Dedifferentiated amniotic fluid mesenchymal stem cell (primary cell): ENCODE data around the gene SLC12A8.
A peak's percentile ranks its signal among the peaks of the same experiment; 100 is the strongest.

ENCODE experiments used
- DNase-seq: peaks from one replicate; pipeline ENCODE4 v3.0.0-alpha.2; 2016; ENCODE audit errors: extremely low spot score

Gene SLC12A8

DNA sequence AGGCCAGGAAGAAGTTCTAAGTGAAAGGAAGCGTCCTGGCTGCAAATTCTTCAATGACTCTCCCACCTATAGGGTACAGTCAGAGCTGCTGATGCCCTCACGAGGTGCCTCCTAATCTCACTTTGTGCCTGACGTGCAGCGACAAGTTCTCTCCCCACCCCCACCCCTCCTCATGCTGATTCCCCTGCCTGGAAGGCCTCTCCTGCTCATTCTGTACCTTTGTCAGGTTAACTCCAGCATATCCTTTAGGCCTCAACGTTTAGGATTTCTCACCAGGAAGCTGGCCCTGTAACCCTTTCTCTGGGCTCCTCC is 25.0 kb downstream of the SLC12A8 start:
- no peak for DNase-seq

DNA sequence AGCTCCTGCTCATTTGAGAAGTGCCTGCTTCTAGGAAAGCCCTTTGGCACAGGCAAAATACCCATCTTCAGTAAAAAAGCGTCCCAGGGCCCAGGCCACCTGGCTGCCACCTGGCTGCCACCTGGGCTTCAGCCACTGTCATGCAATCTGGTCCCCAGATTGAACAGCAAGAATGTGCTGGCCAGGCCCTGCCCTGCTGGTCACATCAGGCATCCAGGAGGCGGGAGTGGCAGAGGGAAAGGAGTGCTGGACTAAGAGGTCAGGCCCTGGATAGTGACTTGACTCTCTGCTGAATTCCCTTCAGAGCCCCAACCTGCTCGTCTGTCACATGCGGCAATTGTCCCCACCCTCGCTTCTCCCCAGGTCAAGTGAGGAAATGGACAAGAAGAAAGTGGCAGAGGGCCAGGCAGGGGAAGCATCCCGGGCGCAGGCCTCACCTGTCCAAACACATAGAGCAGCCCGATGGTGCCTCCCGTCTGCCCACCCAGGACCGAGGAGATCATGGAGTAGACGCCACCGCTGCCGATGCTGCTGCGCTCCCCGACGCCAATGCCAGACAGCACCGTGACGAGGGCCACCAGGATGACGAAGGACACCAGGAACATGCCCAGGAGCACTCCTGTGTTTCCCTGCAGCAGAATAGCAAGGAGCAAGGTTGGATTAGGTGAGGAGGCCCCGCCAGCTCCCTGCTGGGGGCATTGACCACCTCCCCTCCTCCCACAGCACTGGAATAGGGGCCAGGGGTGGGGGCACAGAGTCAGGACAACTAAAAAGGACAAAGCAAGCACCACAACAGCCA is 25.5 kb downstream of the SLC12A8 start:
- DNase-seq = no peak

DNA sequence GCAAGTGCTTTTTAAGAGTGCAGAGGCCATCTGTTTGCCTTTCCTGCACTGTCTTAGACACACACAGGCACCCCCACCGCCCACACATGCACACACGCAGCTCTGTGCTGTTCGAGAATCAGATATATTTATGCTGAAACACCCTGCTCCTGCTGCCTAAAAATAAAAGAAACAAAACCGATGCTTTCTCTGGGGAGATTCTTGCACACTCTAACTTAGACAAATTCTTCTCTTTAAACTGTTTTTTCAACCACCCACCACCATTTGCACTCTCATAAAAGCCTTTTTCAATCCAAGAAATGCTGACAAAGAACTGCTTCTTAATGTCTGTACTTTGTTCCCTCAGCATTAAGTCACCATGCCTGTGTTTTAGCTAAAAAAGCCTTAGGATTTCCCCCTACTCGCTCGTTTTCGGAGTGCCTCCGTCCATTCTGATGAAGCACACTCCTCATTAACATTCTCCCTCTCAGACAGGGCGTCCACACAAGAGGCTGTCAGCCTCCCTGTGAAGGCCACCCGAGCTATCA is 26.2 kb downstream of the SLC12A8 start:
- DNase-seq = peak; percentile 19

DNA sequence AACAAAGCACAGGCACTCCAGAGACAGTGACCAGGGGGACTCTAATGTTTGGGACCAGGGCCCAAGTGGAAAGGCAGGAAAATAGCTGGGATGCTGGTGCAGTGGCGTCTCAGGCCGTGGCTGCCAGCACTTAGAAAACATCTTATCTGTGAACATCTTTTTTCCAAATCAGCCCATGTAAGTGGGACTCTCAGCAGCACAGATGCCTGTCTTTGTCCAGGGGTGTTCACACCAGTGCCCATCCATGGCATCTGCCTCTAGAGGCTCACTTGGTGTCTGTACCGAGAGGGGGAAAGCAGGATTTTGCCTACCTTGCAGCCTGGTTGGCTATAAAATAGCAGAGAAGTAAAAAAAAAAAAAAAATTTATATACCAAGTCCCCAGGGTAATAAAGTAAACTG is 26.7 kb downstream of the SLC12A8 start:
- no peak for DNase-seq

DNA sequence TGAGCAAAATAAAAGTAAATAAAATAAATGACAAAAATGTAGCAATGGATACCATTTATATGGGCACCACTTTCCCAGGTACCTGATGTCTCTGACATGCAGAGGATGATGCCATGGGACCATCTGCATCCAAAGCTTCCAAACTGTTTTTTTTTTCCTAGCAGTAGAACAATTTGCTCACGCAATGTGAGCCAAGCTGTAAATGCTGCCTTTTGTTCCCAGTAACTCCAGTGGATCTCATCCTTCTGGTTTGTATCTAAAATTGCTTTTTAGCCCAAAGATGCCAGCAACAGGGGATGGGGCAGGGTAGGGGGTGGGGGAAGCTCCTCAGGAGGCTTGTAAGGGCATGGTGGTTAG is 32.7 kb downstream of the SLC12A8 start:
- DNase-seq = no peak

DNA sequence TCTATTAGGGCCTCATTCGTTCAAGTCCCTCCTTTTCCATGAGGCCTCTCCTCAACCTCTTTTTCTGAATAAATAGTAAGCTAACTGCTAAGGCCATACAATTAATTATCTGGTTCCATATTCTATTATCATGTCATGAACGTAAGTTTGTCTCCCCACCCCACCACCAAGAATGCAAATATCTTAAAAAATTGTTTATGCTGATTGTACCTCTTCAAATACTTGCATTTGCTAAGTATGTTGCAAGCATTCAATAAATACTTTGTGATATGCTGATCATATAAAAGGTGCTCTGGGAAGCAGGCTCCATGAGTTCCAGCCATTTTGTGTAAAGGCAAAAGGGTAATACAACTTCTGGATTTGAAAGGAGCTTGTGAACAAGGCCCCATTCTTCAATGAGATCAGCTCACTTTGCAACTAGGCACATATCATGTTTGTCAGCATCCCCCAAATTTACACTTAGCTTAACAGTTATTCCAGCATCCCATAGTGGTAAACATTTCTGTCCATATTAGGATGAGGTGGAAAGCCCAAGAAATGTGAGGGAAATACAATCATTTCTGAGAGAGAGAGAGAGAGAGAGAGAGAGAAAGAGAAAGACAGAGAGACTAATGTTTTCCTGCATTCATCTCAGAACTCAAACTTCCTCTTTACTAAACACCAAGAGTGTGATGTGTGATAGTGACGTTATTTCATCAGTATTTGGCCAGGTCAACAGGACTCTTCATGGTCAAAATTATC is 33.2 kb downstream of the SLC12A8 start:
- DNase-seq = no peak

DNA sequence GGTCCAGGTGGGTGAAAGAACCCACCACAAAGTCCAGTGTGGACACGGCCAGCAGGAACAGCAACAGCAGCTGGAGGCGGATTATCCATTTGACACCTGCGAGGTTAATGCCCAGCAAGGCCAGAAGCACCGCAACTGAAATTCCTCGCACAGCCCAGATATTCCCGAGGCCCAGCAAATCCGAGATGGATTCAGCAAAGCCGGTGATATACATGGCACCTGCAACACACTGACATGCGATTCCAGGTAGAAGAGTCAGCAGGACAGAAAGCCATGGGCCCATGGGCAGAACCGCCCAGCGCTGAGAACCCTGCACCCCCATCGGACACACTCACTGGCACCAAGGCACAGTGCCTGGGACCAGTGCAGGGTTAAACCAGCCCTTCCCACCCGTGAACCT is 34.8 kb downstream of the SLC12A8 start:
- no peak for DNase-seq

DNA sequence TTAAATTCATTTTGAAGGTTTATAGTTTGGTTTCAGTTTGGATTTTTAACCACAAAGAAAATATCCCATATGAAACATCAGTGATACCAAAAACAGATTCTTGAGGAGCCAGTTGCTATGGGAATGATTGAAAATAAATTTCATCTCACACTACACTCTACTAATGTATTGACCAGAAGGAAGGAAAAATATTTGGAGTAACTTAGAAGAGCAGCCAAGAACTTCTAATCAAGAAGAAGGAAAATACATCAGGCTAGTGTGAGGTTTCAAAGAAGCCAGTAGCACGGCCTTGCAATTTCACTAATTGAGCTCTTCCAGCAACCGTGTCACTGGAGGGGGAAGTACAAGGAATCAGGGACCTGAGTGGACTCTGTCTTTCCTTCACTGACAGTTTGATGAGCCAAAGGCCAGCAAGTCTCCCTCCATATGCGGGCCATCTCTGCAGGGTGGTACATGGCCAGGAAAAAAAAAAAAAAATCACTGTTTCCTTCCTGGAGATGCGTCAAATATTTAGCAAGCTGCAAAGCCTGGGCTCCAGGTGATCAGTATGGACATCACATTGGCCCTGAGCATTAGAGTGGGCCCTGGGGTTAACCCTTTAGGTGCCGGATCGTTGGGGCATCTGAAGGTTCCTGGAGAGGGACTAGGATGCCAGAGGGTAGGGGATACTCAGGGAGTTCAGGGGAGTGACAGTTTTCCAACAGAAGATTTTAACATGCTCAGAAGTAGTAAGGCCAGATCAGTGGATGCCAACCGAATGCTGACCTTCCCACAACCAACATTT is 37.1 kb downstream of the SLC12A8 start:
- DNase-seq = no peak

DNA sequence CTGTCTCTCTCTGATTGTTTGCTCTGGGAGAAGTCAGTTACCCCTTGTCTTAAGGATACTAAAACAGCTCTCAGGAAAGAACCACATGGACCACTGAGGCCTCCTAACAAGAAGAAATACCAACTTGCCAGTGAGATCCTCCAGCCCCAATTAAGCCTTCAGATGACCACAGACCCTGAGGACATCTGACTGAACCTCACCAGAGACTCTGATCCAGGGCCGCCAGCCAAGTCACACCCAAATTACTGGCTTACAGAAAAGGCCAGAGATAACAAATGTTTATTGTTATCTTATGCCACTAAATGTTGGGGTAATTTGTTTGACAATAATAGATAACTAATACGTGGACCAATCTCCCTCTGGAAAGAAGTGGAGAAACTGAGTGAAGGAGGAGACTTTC is 40.2 kb downstream of the SLC12A8 start:
- DNase-seq = no peak

DNA sequence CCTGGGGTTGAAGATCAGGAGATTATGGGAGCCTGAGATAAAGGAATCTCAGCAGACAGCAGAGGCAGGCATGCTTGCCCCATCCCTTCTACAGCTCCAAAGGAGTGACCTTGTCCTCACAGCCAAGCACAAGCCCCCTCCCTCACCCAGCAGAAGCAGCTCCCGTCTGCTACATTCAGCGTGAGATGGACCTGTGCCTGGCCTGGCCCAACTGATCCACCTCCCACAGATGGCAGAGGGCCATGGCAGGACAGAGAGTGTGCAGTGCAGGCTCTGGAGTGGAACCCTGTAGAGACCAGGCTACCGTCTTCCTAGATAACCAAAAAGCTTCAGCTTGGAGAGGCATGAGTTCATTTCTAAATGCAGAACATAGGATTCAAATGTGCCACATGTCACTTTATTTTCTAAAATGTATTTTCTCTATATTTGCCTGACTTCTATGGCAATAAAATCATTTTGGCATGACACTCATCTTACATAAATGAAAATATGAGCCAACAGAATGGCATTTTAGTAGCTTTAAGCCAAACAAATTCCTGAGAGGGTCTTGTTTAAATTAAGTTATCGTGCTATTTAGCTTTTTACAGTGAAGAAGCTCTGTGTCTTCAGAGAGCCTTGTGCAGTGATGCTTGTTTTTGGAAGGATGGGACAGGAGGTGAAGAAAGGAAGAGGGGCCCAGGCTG is 43.7 kb downstream of the SLC12A8 start:
- peak; percentile 75 for DNase-seq

DNA sequence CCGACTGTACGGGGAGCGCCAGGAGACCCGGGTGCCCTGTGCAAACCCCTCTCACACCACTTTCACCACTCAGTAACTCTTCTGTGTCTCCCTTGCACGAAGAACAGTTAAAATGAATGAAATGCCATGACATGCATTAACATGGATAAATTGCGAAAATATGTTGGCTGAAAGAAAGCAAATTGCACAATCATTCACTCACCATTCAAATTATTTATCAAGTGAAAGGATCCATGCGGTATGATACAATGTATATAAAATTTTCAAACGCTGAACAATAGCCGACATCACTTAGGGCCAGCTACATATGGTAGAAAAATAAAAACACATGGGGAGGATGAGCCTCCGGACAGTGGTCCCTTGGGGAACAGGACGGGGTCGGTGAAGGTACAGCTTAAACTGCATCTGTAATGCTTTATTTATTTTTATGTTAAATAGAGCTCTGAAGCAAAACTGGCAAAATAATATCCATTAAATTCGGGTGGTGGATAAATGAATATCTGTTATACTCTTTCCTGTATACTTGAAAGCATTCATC is 45.9 kb downstream of the SLC12A8 start:
- no peak for DNase-seq

DNA sequence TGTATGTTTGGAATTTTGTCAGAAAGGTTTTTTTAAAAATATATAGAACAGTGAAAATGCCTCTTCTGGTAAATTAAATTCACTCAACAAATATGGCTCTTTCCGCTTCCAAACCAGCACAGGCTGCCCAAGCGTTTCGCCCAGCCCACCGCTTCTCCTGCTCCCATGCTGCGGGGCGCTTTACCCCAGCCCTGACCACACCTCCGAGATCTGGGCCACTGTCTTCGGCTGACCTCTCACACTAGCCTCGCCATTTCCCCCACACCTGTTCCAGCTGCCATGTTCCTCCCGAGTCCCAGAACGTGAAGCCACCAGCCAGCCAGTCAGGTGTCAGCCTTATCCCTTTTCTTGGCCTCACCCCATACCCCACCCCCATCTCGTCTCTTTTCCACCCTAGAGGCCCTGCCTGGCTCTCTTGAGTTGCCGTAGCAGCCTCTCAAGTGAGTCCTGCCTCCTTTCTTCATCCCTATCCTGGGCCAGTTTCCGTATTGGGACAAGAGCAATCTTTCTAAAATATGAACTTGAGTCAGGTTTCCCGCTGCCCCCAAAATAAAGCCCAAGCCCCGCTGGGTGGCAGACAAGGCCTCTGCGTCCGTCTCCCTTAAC is 46.5 kb downstream of the SLC12A8 start:
- DNase-seq = no peak

DNA sequence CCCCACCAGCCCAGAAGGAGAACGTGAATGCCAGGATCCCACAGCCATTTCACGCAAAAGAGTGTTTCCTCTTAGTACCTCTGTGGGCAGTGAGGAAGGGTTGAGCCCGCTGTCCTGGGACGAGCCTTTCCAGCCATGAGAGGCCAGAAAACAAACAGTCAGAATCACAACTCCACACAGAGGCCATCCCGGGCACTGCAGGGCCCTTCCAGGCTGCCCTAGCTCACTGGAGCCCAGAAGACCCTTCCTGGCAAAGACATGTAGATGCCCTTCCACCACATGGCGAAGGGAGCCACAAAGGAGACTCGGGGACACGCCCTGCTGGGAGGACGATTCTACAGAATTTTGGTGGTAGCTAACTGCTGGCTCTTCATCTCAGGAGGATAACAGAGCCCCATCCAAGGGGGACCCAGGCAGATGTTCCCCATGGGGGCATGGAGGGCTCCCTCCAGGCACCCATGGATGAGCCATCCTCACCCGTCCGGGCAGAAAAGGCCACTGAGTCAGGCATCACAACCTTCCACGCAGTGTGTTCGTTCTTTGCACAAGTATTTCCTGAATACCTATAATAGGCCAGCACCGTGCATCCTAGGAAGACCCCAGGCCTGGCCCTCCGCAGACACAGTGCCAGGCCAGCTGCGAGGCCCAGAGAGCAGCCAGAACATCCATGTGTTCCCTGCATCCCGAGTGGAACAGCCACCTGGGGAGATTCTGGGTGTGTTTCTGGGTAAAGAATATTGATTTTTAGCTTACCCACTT is 47.2 kb downstream of the SLC12A8 start:
- no peak for DNase-seq

DNA sequence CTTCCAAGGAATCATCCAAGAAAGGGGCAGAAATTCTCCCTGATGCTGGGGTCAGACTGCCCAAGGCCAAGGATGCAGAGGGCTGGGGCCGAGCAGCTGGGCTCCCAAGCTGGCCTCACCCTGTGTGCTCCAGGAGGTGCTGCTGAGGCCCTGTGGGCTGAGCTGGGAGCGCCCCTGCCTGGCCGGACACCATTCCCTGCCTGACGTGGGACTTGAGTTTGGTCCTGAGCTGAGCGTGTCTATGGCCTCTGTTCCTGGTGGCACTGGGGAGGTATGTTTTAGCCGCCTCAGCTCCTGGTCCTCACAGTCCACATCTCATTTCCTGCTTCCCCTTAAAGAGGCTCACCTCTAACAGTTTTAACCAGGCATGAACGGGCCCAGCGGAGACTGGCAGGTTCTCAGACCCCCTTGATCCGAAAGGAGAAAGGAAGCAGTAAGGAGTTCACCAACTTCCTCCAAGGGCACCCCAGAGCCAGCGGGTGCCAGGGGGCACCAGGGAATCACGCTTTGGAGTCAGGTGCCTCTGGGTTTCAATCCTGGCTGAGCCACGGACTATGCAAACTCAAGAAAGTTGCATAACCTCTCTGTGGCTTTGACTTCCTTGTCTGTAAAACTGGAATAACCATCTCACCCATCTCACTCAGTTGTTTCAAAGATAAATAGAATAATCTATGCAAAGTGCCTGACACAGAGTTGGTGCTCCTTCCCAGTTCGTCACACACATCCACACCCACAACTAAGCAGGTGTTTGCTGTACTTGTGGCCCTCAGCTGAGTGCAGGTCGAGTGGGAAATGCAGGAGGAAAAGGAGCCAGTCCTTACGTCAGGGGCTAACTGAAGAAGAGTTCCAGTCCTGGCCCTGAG is 48.6 kb downstream of the SLC12A8 start:
- DNase-seq = no peak

DNA sequence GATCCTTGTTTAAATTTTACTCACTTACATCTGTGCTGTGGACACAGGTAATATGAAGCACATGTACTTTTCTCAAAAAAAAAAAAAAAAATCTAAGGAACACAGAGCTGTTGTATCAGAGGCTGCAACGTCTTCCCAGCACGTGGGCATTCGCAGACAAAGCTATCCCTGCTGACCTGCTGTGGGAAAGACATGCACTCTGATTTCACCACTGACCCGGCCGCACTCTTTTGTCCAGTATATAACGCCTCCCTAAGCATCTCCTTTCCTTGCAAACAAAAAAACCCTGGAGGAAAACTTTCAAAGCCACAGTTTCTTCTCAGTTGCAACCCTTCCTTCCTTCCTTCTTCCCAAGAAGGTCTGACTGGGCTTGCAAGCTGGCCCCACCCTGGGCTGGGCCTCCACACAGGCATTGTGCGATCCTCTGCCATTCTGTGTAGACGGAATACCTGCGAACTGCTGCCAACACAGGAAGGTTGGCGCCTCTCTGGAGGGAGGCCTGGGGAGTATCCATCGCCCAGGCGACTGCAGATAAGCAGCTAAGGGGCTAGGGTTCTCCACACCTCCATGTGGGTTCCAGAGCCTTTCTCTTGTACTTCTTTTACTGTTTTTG is 50.8 kb downstream of the SLC12A8 start:
- DNase-seq = no peak

DNA sequence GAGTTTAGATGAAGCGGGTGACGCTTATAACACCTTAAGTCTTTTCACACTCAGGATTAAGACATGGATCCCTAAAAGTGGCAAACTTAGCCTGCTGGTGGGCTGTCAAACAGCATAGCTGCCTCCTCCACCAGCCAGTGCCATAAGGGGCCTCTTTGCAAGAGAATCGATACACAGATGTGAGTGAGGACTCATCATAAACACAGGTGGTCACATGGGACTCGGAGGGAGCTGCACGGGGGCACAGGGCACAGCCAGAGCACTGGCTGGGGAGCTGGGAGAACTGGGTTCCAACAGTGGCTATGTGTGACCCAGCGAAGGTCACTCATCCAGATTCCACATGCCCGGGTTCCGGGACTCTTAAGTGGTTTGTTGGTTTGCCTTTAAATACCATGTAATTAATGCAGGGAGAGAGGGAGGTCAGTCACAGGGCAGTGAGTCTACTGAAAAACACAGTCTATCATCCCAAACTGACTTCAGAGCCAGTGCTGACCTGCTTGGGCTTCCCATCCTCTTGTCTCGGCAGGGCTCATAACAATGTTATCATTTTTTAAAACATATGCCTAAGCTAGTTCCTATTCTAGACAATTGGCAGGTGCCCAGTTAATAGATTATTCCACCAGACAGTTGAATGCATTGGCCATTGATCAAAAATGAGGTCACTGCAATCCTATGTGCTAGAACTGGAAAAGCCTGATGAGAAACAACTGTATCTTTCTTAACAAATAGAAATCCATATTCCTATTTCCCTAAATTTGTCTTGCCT is 51.8 kb downstream of the SLC12A8 start:
- DNase-seq = no peak

DNA sequence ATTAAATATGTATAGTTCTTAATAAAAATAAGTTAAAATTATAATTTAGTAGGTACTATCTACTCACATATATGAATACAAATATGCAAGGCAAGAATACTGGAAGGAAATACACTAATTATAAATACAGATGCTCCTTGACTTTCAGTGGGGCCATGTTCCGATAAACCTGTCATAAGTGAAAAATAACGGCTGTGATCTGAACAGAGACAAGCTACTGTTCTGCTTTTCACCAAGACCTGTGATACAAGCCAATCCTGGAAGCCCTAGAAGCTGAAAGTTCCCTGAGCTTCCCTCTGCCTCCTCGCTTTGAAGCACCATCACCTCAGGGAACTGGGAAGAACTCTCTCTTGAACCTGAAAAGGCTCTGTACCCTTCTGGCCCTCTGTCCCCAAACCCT is 55.4 kb downstream of the SLC12A8 start:
- no peak for DNase-seq

DNA sequence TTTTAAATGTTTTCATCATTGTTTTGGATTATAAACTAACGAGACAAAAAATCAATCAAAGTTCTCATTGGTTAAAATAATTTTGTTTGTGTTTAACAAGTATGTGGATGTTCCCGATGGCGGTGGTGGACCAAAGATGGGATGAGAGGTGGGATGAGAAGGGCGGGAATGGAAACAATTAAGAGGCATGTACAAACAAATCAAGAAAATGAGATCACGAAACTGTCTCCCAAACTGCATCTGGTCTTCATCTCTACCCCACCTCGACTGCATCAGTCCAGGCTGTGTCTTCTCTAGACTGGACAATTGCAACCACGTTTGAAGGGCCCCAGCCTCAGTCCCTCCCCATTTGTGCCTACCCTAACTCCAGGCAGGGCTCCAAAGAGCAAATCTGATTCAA is 56.1 kb downstream of the SLC12A8 start:
- no peak for DNase-seq
